HL-60 (cell line): ENCODE data around the gene CDH6.

ENCODE experiments used
- DNase-seq, 2 experiments: peaks; one replicate each; pipeline ENCODE4 v3.0.0-alpha.2; 2010 to 2020; ENCODE audit warnings: low read depth in 1 of 2, low spot score in 1 of 2
- H3K27ac ChIP-seq: fragments of 250-450 bp; sonication (Bioruptor Pico); replicated peaks from 2 replicates; pipeline ENCODE4 v1.5.1; 2020; ENCODE audit warnings: mild to moderate bottlenecking, moderate library complexity
- H3K27me3 ChIP-seq: fragments of 250-450 bp; sonication (Bioruptor Pico); 2 replicates; pipeline ENCODE4 v1.5.1; 2021; ENCODE audit warnings: mild to moderate bottlenecking, moderate library complexity; ENCODE audit not compliant: insufficient read depth, poor library complexity, severe bottlenecking
- H3K4me3 ChIP-seq: replicated peaks from 2 replicates; pipeline ENCODE4 v1.5.1; 2011; ENCODE audit warnings: mild to moderate bottlenecking, control low read depth, low read length; ENCODE audit not compliant: insufficient read depth
- CTCF ChIP-seq: IDR thresholded peaks from one replicate; pipeline ENCODE4 v1.5.1; 2011; ENCODE audit warnings: low read length, control low read depth, inconsistent platforms; ENCODE audit not compliant: insufficient read depth
- GABPA ChIP-seq: IDR thresholded peaks from 2 replicates; pipeline ENCODE4 v1.6.1; 2012; ENCODE audit warnings: low read depth
- POLR2AphosphoS5 ChIP-seq: IDR thresholded peaks from 2 replicates; pipeline ENCODE4 v1.6.1; 2012; ENCODE audit warnings: low read depth
- SPI1 ChIP-seq: IDR thresholded peaks from 2 replicates; pipeline ENCODE4 v1.6.1; 2012; ENCODE audit warnings: low read depth, mild to moderate bottlenecking, borderline replicate concordance
- TF ChIP-seq, protein P1 (sequence below): IDR thresholded peaks from 2 replicates; pipeline ENCODE4 v1.6.1; 2012; ENCODE audit warnings: low read depth; ENCODE audit not compliant: insufficient replicate concordance

Gene CDH6

DNA sequence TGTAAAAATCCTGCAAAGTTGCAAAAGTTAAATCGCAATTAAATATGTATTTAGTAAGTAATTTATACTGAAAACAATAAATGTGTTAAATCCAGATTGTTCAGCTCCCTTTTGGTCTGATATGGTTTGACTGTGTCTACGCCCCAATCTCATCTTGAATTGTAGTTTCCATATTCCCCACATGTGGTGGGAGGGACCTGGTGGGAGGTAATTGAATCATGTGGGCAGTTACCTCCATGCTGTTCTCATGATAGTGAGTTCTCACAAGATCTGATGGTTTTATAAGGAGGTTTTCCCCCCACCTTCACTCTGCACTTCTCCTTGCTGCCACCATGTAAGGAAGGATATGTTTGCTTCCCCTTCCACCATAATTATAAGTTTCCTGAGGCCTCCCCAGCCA lies 140.0 kb downstream of the CDH6 start:
- peaks cover 3% of the 10 kb centered on the region for H3K27me3 ChIP-seq
- TF ChIP-seq CTCF (no peak), SPI1 (no peak), POLR2AphosphoS5 (no peak), GABPA (no peak)
- TF ChIP-seq, protein P1, sequence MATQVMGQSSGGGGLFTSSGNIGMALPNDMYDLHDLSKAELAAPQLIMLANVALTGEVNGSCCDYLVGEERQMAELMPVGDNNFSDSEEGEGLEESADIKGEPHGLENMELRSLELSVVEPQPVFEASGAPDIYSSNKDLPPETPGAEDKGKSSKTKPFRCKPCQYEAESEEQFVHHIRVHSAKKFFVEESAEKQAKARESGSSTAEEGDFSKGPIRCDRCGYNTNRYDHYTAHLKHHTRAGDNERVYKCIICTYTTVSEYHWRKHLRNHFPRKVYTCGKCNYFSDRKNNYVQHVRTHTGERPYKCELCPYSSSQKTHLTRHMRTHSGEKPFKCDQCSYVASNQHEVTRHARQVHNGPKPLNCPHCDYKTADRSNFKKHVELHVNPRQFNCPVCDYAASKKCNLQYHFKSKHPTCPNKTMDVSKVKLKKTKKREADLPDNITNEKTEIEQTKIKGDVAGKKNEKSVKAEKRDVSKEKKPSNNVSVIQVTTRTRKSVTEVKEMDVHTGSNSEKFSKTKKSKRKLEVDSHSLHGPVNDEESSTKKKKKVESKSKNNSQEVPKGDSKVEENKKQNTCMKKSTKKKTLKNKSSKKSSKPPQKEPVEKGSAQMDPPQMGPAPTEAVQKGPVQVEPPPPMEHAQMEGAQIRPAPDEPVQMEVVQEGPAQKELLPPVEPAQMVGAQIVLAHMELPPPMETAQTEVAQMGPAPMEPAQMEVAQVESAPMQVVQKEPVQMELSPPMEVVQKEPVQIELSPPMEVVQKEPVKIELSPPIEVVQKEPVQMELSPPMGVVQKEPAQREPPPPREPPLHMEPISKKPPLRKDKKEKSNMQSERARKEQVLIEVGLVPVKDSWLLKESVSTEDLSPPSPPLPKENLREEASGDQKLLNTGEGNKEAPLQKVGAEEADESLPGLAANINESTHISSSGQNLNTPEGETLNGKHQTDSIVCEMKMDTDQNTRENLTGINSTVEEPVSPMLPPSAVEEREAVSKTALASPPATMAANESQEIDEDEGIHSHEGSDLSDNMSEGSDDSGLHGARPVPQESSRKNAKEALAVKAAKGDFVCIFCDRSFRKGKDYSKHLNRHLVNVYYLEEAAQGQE, result no peak
- no peak overlapping the region for H3K27ac ChIP-seq
- no peak overlapping the region for H3K4me3 ChIP-seq
- no peak for DNase-seq

DNA sequence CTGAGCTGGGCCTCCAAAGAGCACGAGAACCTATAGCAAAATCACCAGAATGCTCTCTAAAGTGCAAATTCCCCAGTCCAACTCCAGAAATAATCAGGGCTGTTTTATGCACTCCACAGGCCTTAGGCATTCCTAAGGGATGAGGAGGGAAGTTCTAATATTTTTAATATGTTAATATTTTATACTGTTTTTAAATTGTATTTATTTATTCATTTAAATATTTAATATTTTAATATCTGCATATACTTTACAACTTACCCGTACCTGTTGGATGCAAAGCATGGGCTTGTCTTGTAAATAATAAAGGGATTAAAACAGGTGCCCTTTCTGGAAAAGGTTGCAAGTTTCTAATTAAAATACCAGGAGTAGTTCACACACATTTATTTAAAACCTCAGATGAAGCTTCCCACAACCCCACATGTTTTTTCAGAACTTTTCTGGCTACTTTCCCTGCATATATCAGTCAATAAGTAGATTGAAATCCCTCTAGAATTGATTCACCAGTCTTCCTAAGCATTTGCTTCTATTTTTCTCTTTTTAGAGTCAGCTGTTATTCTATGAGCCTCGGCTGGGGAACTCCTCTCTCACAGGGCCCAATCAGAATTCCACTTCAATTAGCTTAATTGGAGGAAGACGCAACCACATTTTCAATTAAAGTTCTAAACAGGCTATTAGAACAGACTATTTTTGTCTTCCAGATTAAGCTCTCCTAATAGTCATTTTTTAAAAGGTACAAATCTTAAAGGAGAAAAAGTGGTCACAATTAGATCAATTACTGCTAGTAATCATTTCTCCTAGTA lies 140.8 kb downstream of the CDH6 start:
- TF ChIP-seq CTCF (no peak), GABPA (no peak), POLR2AphosphoS5 (no peak), SPI1 (no peak)
- TF ChIP-seq, protein P1, result no peak
- Histone ChIP-seq H3K27ac (no peak overlapping the region), H3K4me3 (no peak overlapping the region), H3K27me3 (no peaks in the 10 kb centered on the region)
- no peak for DNase-seq

DNA sequence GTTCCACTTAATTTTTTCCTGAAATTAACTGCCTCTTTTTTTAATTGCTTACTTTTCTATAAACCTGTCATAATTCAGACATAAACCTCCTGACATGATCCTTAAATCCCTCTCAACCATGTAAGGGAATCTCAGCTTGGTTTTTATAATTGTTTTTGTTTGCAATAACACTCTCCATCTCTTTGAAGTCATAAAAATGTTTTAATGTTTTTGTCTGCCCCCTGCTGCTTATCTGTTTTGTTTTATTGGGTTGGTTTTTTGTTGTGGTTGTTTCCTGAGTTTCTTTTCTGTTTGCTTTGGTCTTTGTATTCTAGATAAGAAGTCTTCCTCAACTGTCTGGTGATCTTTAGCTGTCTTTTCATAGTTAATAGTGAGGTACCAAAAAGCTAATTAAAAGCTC lies 142.0 kb downstream of the CDH6 start:
- H3K27ac ChIP-seq, result no peak overlapping the region
- TF ChIP-seq, protein P1, result no peak
- TF ChIP-seq POLR2AphosphoS5 (no peak), CTCF (no peak), SPI1 (no peak), GABPA (no peak)
- DNase-seq, result no peak
- no peak overlapping the region for H3K4me3 ChIP-seq
- no peaks in the 10 kb centered on the region for H3K27me3 ChIP-seq
